MM.1S (cell line): ENCODE data around the gene NEK11.

ENCODE experiments used
- EZH2 ChIP-seq: fragments of 300-600 bp; sonication (generic); optimal IDR thresholded peaks from 2 replicates; pipeline ENCODE3; 2017; ENCODE audit warnings: low read depth, mild to moderate bottlenecking, antibody characterized with exemption, low read length, mixed read lengths
- TF ChIP-seq, protein P1 (sequence below): fragments of 300-600 bp; sonication (generic); IDR thresholded peaks from 2 replicates; pipeline ENCODE4 v1.5.1; 2016; ENCODE audit warnings: antibody characterized with exemption, low read length, mixed read lengths

DNA sequence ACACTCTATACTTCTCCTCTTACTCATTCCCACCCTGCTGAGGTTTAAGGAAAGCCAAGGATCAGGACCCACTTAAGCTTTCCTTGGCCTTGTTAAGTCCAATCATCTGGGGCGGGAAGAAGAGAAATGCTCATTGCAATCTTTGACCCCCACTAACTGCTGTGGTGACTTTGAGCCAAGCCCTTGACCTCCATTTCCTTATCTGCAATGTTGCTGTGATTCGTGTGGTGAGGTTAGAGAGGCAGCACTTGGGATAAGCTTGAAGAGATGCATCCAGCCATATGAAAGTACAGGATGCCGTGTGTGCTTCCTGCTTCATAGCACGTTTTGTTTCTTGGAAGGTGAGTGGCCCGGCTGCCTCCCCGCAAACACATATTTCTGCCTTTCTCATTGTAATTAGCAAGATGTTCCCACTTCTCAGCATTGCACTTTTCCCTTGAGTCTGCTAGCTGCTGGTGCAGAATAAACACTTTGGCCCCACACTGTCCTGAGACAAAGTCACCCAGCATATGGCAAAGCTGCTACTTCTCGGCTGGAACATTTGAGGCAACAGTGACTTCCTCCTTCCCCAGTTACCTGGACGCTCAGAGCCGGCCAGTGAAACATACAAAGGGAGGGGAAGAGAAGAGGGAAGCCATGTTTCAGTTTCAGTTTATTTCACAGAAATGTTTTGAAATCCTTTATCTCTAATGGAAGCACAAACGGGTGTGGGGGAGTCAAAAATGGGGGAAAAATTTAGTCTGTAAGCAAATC lies 344.4 kb downstream of the NEK11 start:
- TF ChIP-seq, protein P1, sequence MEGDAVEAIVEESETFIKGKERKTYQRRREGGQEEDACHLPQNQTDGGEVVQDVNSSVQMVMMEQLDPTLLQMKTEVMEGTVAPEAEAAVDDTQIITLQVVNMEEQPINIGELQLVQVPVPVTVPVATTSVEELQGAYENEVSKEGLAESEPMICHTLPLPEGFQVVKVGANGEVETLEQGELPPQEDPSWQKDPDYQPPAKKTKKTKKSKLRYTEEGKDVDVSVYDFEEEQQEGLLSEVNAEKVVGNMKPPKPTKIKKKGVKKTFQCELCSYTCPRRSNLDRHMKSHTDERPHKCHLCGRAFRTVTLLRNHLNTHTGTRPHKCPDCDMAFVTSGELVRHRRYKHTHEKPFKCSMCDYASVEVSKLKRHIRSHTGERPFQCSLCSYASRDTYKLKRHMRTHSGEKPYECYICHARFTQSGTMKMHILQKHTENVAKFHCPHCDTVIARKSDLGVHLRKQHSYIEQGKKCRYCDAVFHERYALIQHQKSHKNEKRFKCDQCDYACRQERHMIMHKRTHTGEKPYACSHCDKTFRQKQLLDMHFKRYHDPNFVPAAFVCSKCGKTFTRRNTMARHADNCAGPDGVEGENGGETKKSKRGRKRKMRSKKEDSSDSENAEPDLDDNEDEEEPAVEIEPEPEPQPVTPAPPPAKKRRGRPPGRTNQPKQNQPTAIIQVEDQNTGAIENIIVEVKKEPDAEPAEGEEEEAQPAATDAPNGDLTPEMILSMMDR, result no peak
- no peak for TF ChIP-seq EZH2
